ENCODE results near the gene SYT10.
"Not testable (repeated sequence)": the region's sequence is repeated elsewhere in the genome, so short reads cannot be mapped to it uniquely, and the experiment has no call there.

DNA sequence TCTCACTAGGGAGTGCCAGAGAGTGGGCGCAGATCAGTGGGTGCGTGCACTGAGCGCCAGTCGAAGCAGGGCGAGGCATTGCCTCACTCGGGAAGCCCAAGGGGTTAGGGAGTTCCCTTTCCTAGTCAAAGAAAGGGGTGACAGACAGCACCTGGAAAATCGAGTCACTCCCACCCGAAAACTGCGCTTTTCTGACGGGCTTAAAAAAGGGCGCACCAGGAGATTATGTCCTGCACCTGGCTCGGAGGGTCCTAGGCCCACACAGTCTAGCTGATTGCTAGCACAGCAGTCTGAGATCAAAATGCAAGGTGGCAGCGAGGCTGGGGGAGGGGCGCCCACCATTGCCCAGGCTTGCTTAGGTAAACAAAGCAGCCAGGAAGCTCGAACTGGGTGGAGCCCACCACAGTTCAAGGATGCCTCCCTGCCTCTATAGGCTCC lies 107.6 kb downstream of the SYT10 start:
- TF ChIP-seq, protein P1, sequence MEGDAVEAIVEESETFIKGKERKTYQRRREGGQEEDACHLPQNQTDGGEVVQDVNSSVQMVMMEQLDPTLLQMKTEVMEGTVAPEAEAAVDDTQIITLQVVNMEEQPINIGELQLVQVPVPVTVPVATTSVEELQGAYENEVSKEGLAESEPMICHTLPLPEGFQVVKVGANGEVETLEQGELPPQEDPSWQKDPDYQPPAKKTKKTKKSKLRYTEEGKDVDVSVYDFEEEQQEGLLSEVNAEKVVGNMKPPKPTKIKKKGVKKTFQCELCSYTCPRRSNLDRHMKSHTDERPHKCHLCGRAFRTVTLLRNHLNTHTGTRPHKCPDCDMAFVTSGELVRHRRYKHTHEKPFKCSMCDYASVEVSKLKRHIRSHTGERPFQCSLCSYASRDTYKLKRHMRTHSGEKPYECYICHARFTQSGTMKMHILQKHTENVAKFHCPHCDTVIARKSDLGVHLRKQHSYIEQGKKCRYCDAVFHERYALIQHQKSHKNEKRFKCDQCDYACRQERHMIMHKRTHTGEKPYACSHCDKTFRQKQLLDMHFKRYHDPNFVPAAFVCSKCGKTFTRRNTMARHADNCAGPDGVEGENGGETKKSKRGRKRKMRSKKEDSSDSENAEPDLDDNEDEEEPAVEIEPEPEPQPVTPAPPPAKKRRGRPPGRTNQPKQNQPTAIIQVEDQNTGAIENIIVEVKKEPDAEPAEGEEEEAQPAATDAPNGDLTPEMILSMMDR (IDR thresholded peaks at IDR 0.05; ENCODE audit: insufficient read depth, low read depth, low read length): not testable (repeated sequence)
- TF ChIP-seq EZH2 (IDR thresholded peaks at IDR 0.05; ENCODE audit: insufficient read depth, low read length): not testable (repeated sequence)

Measured in astrocyte (in vitro differentiated cells and primary cell).